SK-N-MC (cell line): Measurements from ENCODE around the gene TERB1.

Source experiments
- EZH2 ChIP-seq: fragments of 200-600 bp; sonication (generic); IDR thresholded peaks from one replicate; pipeline ENCODE4 v1.6.1; 2017; ENCODE audit warnings: antibody characterized with exemption
- FOXP2 ChIP-seq: optimal IDR thresholded peaks from 2 replicates; pipeline ENCODE3; 2011; ENCODE audit warnings: mild to moderate bottlenecking, moderate library complexity; ENCODE audit not compliant: insufficient read depth; ENCODE audit errors: extremely low read length, control extremely low read depth
- POLR2AphosphoS5 ChIP-seq: IDR thresholded peaks from 2 replicates; pipeline ENCODE4 v1.6.1; 2012; ENCODE audit warnings: mild to moderate bottlenecking, low read depth, low read length, borderline replicate concordance

GRCh38 chr16:66850115-66850815, 48.9 kb upstream of the TERB1 start:
- TF ChIP-seq EZH2: no peak
- no peak for TF ChIP-seq POLR2AphosphoS5
- TF ChIP-seq FOXP2: no peak
